GM23338 (cell line): Measurements from ENCODE around the gene CUBN. TPM values are rescaled to one million over a fixed set of nuclear protein-coding genes. Genes with fewer than 3 reads are reported as not detected.

Experiments
- ATAC-seq: fragments of 200-7000 bp; cut with Tn5 transposase; 3 replicates; pipeline ENCODE4 v1.9.1; 2020
- DNase-seq: peaks from one replicate; pipeline ENCODE4 v3.0.0-alpha.2; 2015; ENCODE audit warnings: low spot score
- H2AFZ ChIP-seq: fragments of 200-600 bp; sonication (generic); 2 replicates; pipeline ENCODE4 v1.8.0; 2016; ENCODE audit warnings: antibody characterized with exemption, mild to moderate bottlenecking, moderate library complexity
- H3F3A ChIP-seq: fragments of 200-600 bp; sonication (generic); replicated peaks from 2 replicates; pipeline ENCODE4 v1.8.0; 2017; ENCODE audit warnings: antibody characterized with exemption, mixed run types, low read depth
- H3K27ac ChIP-seq: fragments of 200-600 bp; sonication (generic); 2 replicates; pipeline ENCODE4 v1.6.1; 2016; ENCODE audit warnings: low read depth
- H3K27me3 ChIP-seq: fragments of 200-600 bp; sonication (generic); 2 replicates; pipeline ENCODE4 v1.8.0; 2016; ENCODE audit warnings: mild to moderate bottlenecking, mixed run types, moderate library complexity; ENCODE audit not compliant: insufficient read depth
- H3K36me3 ChIP-seq: fragments of 200-600 bp; sonication (generic); 2 replicates; pipeline ENCODE4 v1.8.0; 2016; ENCODE audit warnings: mild to moderate bottlenecking; ENCODE audit not compliant: insufficient read depth
- H3K4me1 ChIP-seq: fragments of 200-600 bp; sonication (generic); 2 replicates; pipeline ENCODE4 v1.8.0; 2016; ENCODE audit warnings: mild to moderate bottlenecking, moderate library complexity; ENCODE audit not compliant: insufficient read depth
- H3K4me2 ChIP-seq: fragments of 200-600 bp; sonication (generic); 2 replicates; pipeline ENCODE4 v1.7.1; 2017; ENCODE audit warnings: mixed run types
- H3K4me3 ChIP-seq: fragments of 200-600 bp; sonication (generic); 2 replicates; pipeline ENCODE4 v1.6.1; 2016; ENCODE audit warnings: mixed run types
- H3K79me2 ChIP-seq: fragments of 200-600 bp; sonication (generic); replicated peaks from 2 replicates; pipeline ENCODE4 v1.8.0; 2017; ENCODE audit warnings: mild to moderate bottlenecking; ENCODE audit not compliant: insufficient read depth
- H3K9me2 ChIP-seq: fragments of 200-600 bp; sonication (generic); 2 replicates; pipeline ENCODE4 v1.8.0; 2017; ENCODE audit not compliant: insufficient read depth
- H4K20me1 ChIP-seq: fragments of 200-600 bp; sonication (generic); replicated peaks from 2 replicates; pipeline ENCODE4 v1.8.0; 2017; ENCODE audit warnings: mild to moderate bottlenecking; ENCODE audit not compliant: insufficient read depth
- H3K27ac Mint-ChIP-seq: 2 replicates; pipeline ENCODE4 v1.8.0; 2020; ENCODE audit warnings: inconsistent platforms, mild to moderate bottlenecking, moderate library complexity, mixed read lengths
- H3K27me3 Mint-ChIP-seq: 3 replicates; pipeline ENCODE4 v1.8.0; 2022; ENCODE audit warnings: low read depth, mild to moderate bottlenecking, moderate library complexity, mixed read lengths, inconsistent platforms; ENCODE audit not compliant: insufficient read depth, poor library complexity
- H3K36me3 Mint-ChIP-seq: 3 replicates; pipeline ENCODE4 v1.8.0; 2021; ENCODE audit warnings: low read depth, mild to moderate bottlenecking, inconsistent platforms, moderate library complexity, mixed read lengths
- H3K4me1 Mint-ChIP-seq: 3 replicates; pipeline ENCODE4 v1.8.0; 2020; ENCODE audit warnings: mild to moderate bottlenecking, inconsistent platforms, mixed read lengths
- H3K4me3 Mint-ChIP-seq: 3 replicates; pipeline ENCODE4 v1.8.0; 2021; ENCODE audit warnings: moderate library complexity, mild to moderate bottlenecking, inconsistent platforms, mixed read lengths
- H3K9me3 Mint-ChIP-seq: 3 replicates; pipeline ENCODE4 v1.8.0; 2020; ENCODE audit warnings: moderate library complexity, mild to moderate bottlenecking, inconsistent platforms, mixed read lengths
- CREB1 ChIP-seq: fragments of 250-450 bp; sonication (Bioruptor Pico); IDR thresholded peaks from 2 replicates; pipeline ENCODE4 v1.5.0; 2020; ENCODE audit warnings: low read depth, mild to moderate bottlenecking, moderate library complexity
- EZH2 ChIP-seq: fragments of 200-600 bp; sonication (generic); IDR thresholded peaks from one replicate; pipeline ENCODE4 v1.8.0; 2017; ENCODE audit warnings: antibody characterized with exemption, mild to moderate bottlenecking, low read depth; ENCODE audit not compliant: unreplicated experiment
- EZH2phosphoT487 ChIP-seq: fragments of 200-600 bp; sonication (generic); IDR thresholded peaks from one replicate; pipeline ENCODE4 v1.8.1; 2018; ENCODE audit warnings: antibody characterized with exemption; ENCODE audit not compliant: unreplicated experiment
- JUNB ChIP-seq: IDR thresholded peaks from one replicate; pipeline ENCODE4 v1.6.1; 2016; ENCODE audit warnings: antibody characterized with exemption; ENCODE audit not compliant: unreplicated experiment
- NANOG ChIP-seq: IDR thresholded peaks from 2 replicates; pipeline ENCODE4 v1.6.1; 2016; ENCODE audit warnings: antibody characterized with exemption, borderline replicate concordance
- POLR2AphosphoS5 ChIP-seq: IDR thresholded peaks from 2 replicates; pipeline ENCODE4 v1.6.1; 2016; ENCODE audit warnings: antibody characterized with exemption, low read depth
- STAT1 ChIP-seq: IDR thresholded peaks from one replicate; pipeline ENCODE4 v1.6.1; 2016; ENCODE audit warnings: antibody characterized with exemption; ENCODE audit not compliant: unreplicated experiment
- ZNF114 ChIP-seq: fragments of 250-450 bp; sonication (Bioruptor Pico); IDR thresholded peaks from 2 replicates; pipeline ENCODE4 v1.5.0; 2020; ENCODE audit warnings: mild to moderate bottlenecking, moderate library complexity
- ZNF331 ChIP-seq: fragments of 250-450 bp; sonication (Bioruptor Pico); IDR thresholded peaks from 2 replicates; pipeline ENCODE4 v1.5.0; 2020; ENCODE audit warnings: low read depth, mild to moderate bottlenecking, moderate library complexity
- polyA plus RNA-seq: library from polyadenylated mRNA; unstranded; fragments of >200 nt; fragmentation: Nextera tagmentation; extraction: Ambion mirVana; gene quantifications from 2 replicates; pipeline ENCODE4 v1.2.1, GENCODE V29; 2016
- total RNA-seq: library from RNA; depleted of rRNA; stranded (reverse); fragments of >200 nt; shearing (Covaris generic); gene quantifications from 2 replicates; pipeline ENCODE4 v1.2.3, GENCODE V29; 2014
- TF ChIP-seq, protein P1 (sequence below): fragments of 250-450 bp; sonication (Bioruptor Pico); IDR thresholded peaks from 2 replicates; pipeline ENCODE4 v1.5.0; 2020; ENCODE audit warnings: mild to moderate bottlenecking, moderate library complexity
- TF ChIP-seq, protein P2 (sequence below), 2 experiments: fragments of 200-600 bp in 1 of 2; sonication (generic) in 1 of 2; conservative IDR thresholded peaks; 2 replicates each; pipeline versions ENCODE4 v1.5.1 to v1.6.1; 2016 to 2017; ENCODE audit warnings: antibody characterized with exemption in 2 of 2, low read depth in 2 of 2, mild to moderate bottlenecking in 2 of 2, moderate library complexity in 1 of 2
- TF ChIP-seq, protein P3 (sequence below): IDR thresholded peaks from 2 replicates; pipeline ENCODE4 v1.6.1; 2016; ENCODE audit warnings: antibody characterized with exemption
- TF ChIP-seq, protein P4 (sequence below): IDR thresholded peaks from one replicate; pipeline ENCODE4 v1.6.1; 2018; ENCODE audit warnings: antibody characterized with exemption; ENCODE audit not compliant: unreplicated experiment

CUBN gene
- total and polyA plus RNA-seq, 2 experiments from 2014 or later, result 0.06 to 1.8 TPM

DNA sequence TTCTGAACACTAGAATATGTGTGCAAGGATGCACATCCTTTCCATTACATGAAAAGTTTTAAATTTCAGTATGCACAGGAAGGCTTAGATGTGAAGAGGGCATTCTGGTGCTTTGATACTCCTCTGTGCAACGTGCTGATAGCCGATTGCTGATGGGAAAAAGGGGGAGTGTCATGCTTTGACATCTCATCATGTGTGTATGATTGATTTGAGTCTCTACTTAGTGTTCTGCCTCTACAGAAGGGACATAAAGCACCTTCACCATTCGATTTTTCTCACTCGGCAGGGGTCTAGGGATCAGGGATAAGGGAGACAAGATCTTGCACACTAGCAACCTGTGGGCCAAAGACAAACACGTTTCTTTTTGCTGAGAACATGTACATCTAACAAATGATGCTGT is 197.7 kb downstream of the CUBN start:
- H3K4me3 ChIP-seq, result no peak overlapping the region
- H3K27ac ChIP-seq, result no peak overlapping the region
- no peaks in the 10 kb centered on the region for H3K9me2 ChIP-seq
- H3F3A ChIP-seq, result no peaks in the 10 kb centered on the region
- H3K36me3 ChIP-seq, result no peaks in the 10 kb centered on the region
- Mint-ChIP-seq H3K9me3 (no peaks in the 10 kb centered on the region), H3K4me3 (no peak overlapping the region), H3K27me3 (no peaks in the 10 kb centered on the region), H3K27ac (no peak overlapping the region), H3K36me3 (no peaks in the 10 kb centered on the region), H3K4me1 (peaks cover 6% of the 10 kb centered on the region; the same call in 2 of the 3 replicates)
- peaks cover 4% of the 10 kb centered on the region; the same call in 1 of the 2 replicates for H3K4me1 ChIP-seq
- TF ChIP-seq, protein P1, sequence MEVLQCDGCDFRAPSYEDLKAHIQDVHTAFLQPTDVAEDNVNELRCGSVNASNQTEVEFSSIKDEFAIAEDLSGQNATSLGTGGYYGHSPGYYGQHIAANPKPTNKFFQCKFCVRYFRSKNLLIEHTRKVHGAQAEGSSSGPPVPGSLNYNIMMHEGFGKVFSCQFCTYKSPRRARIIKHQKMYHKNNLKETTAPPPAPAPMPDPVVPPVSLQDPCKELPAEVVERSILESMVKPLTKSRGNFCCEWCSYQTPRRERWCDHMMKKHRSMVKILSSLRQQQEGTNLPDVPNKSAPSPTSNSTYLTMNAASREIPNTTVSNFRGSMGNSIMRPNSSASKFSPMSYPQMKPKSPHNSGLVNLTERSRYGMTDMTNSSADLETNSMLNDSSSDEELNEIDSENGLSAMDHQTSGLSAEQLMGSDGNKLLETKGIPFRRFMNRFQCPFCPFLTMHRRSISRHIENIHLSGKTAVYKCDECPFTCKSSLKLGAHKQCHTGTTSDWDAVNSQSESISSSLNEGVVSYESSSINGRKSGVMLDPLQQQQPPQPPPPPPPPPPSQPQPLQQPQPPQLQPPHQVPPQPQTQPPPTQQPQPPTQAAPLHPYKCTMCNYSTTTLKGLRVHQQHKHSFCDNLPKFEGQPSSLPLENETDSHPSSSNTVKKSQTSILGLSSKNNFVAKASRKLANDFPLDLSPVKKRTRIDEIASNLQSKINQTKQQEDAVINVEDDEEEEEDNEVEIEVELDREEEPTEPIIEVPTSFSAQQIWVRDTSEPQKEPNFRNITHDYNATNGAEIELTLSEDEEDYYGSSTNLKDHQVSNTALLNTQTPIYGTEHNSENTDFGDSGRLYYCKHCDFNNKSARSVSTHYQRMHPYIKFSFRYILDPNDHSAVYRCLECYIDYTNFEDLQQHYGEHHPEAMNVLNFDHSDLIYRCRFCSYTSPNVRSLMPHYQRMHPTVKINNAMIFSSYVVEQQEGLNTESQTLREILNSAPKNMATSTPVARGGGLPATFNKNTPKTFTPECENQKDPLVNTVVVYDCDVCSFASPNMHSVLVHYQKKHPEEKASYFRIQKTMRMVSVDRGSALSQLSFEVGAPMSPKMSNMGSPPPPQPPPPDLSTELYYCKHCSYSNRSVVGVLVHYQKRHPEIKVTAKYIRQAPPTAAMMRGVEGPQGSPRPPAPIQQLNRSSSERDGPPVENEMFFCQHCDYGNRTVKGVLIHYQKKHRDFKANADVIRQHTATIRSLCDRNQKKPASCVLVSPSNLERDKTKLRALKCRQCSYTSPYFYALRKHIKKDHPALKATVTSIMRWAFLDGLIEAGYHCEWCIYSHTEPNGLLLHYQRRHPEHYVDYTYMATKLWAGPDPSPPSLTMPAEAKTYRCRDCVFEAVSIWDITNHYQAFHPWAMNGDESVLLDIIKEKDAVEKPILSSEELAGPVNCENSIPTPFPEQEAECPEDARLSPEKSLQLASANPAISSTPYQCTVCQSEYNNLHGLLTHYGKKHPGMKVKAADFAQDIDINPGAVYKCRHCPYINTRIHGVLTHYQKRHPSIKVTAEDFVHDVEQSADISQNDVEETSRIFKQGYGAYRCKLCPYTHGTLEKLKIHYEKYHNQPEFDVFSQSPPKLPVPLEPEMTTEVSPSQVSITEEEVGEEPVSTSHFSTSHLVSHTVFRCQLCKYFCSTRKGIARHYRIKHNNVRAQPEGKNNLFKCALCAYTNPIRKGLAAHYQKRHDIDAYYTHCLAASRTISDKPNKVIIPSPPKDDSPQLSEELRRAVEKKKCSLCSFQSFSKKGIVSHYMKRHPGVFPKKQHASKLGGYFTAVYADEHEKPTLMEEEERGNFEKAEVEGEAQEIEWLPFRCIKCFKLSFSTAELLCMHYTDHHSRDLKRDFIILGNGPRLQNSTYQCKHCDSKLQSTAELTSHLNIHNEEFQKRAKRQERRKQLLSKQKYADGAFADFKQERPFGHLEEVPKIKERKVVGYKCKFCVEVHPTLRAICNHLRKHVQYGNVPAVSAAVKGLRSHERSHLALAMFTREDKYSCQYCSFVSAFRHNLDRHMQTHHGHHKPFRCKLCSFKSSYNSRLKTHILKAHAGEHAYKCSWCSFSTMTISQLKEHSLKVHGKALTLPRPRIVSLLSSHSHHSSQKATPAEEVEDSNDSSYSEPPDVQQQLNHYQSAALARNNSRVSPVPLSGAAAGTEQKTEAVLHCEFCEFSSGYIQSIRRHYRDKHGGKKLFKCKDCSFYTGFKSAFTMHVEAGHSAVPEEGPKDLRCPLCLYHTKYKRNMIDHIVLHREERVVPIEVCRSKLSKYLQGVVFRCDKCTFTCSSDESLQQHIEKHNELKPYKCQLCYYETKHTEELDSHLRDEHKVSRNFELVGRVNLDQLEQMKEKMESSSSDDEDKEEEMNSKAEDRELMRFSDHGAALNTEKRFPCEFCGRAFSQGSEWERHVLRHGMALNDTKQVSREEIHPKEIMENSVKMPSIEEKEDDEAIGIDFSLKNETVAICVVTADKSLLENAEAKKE (CRISPR knock-in tag), result no peak
- TF ChIP-seq ZNF114 (CRISPR knock-in tag) (no peak), NANOG (no peak), CREB1 (no peak), ZNF331 (CRISPR knock-in tag) (no peak), EZH2 (no peak), JUNB (no peak), STAT1 (no peak), EZH2phosphoT487 (no peak), POLR2AphosphoS5 (no peak)
- TF ChIP-seq, protein P2, sequence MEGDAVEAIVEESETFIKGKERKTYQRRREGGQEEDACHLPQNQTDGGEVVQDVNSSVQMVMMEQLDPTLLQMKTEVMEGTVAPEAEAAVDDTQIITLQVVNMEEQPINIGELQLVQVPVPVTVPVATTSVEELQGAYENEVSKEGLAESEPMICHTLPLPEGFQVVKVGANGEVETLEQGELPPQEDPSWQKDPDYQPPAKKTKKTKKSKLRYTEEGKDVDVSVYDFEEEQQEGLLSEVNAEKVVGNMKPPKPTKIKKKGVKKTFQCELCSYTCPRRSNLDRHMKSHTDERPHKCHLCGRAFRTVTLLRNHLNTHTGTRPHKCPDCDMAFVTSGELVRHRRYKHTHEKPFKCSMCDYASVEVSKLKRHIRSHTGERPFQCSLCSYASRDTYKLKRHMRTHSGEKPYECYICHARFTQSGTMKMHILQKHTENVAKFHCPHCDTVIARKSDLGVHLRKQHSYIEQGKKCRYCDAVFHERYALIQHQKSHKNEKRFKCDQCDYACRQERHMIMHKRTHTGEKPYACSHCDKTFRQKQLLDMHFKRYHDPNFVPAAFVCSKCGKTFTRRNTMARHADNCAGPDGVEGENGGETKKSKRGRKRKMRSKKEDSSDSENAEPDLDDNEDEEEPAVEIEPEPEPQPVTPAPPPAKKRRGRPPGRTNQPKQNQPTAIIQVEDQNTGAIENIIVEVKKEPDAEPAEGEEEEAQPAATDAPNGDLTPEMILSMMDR (conservative IDR thresholded peaks at IDR 0.05; ENCODE audit: low read depth in 2 of 2), result no peak
- TF ChIP-seq, protein P3, sequence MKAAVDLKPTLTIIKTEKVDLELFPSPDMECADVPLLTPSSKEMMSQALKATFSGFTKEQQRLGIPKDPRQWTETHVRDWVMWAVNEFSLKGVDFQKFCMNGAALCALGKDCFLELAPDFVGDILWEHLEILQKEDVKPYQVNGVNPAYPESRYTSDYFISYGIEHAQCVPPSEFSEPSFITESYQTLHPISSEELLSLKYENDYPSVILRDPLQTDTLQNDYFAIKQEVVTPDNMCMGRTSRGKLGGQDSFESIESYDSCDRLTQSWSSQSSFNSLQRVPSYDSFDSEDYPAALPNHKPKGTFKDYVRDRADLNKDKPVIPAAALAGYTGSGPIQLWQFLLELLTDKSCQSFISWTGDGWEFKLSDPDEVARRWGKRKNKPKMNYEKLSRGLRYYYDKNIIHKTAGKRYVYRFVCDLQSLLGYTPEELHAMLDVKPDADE, result no peak
- TF ChIP-seq, protein P4, sequence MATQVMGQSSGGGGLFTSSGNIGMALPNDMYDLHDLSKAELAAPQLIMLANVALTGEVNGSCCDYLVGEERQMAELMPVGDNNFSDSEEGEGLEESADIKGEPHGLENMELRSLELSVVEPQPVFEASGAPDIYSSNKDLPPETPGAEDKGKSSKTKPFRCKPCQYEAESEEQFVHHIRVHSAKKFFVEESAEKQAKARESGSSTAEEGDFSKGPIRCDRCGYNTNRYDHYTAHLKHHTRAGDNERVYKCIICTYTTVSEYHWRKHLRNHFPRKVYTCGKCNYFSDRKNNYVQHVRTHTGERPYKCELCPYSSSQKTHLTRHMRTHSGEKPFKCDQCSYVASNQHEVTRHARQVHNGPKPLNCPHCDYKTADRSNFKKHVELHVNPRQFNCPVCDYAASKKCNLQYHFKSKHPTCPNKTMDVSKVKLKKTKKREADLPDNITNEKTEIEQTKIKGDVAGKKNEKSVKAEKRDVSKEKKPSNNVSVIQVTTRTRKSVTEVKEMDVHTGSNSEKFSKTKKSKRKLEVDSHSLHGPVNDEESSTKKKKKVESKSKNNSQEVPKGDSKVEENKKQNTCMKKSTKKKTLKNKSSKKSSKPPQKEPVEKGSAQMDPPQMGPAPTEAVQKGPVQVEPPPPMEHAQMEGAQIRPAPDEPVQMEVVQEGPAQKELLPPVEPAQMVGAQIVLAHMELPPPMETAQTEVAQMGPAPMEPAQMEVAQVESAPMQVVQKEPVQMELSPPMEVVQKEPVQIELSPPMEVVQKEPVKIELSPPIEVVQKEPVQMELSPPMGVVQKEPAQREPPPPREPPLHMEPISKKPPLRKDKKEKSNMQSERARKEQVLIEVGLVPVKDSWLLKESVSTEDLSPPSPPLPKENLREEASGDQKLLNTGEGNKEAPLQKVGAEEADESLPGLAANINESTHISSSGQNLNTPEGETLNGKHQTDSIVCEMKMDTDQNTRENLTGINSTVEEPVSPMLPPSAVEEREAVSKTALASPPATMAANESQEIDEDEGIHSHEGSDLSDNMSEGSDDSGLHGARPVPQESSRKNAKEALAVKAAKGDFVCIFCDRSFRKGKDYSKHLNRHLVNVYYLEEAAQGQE, result no peak
- no peak overlapping the region for H3K4me2 ChIP-seq
- DNase-seq (no peak), ATAC-seq (no peak)
- H4K20me1 ChIP-seq, result no peaks in the 10 kb centered on the region
- no peaks in the 10 kb centered on the region for H3K27me3 ChIP-seq
- no peak overlapping the region for H2AFZ ChIP-seq
- no peaks in the 10 kb centered on the region for H3K79me2 ChIP-seq
